B cell (primary cell): ENCODE results near the gene USP6. TPM values are rescaled to one million over a fixed set of nuclear protein-coding genes. Genes with fewer than 3 reads are reported as not detected.
"Not testable (repeated sequence)": the region's sequence is repeated elsewhere in the genome, so short reads cannot be mapped to it uniquely, and the experiment has no call there.

Source experiments
- ATAC-seq: fragments of 200-7000 bp; cut with Tn5 transposase; one replicate; pipeline ENCODE4 v1.10.0; 2021; ENCODE audit warnings: low read depth, mild to moderate bottlenecking, moderate number of reproducible peaks, moderate library complexity
- CTCF ChIA-PET: fragments of 350-600 bp; sonication (Branson Sonifier 250); formaldehyde crosslinking; loops from one replicate; lab custom pipeline; 2021; ENCODE audit warnings: antibody characterized with exemption, inconsistent platforms; lab: Charles Lee
- POLR2A ChIA-PET: fragments of 350-600 bp; sonication (Branson Sonifier 250); formaldehyde crosslinking; loops from one replicate; lab custom pipeline; 2021; ENCODE audit warnings: antibody characterized with exemption; lab: Charles Lee
- DNase-seq: peaks from one replicate; pipeline ENCODE4 v3.0.0; 2013
- H2AFZ ChIP-seq: 2 replicates; pipeline ENCODE4 v1.6.1; 2012; ENCODE audit warnings: mild to moderate bottlenecking, low read depth, low read length; ENCODE audit not compliant: insufficient read depth, poor library complexity, severe bottlenecking
- H3K27ac ChIP-seq, 2 donors: 1 replicate in 1 of 2; 2 replicates in 1 of 2; pipeline ENCODE4 v1.5.1; 2012 to 2013; ENCODE audit warnings: low read length in 2 of 2, mild to moderate bottlenecking in 2 of 2, moderate library complexity in 1 of 2
- H3K27me3 ChIP-seq, 4 experiments: fragments of 200-600 bp in 1 of 4; sonication (generic) in 1 of 4; replicated peaks in 1 of 4; 1 replicate in 2 of 4; 2 replicates in 2 of 4; pipeline versions ENCODE4 v1.6.1 to v1.7.0; 2013 to 2016; ENCODE audit warnings: low read length in 3 of 4, mild to moderate bottlenecking in 2 of 4, mixed read lengths in 1 of 4, moderate library complexity in 1 of 4; ENCODE audit not compliant: insufficient read depth in 4 of 4, control insufficient read depth in 3 of 4; ENCODE audit errors: control extremely low read depth in 1 of 4
- H3K36me3 ChIP-seq, 2 experiments: replicated peaks in 1 of 2; 1 replicate in 1 of 2; 2 replicates in 1 of 2; pipeline versions ENCODE4 v1.6.1 to v1.7.1; 2013; ENCODE audit warnings: low read length in 1 of 2; ENCODE audit not compliant: insufficient read depth in 2 of 2, control insufficient read depth in 1 of 2; ENCODE audit errors: control extremely low read depth in 1 of 2, extremely low read depth in 1 of 2
- H3K4me1 ChIP-seq, 2 donors: fragments of 200-600 bp in 1 of 2; sonication (generic) in 1 of 2; 1 replicate in 1 of 2; 2 replicates in 1 of 2; pipeline versions ENCODE4 v1.5.1 to v1.6.1; 2013 to 2017; ENCODE audit warnings: low read length in 2 of 2; ENCODE audit not compliant: control insufficient read depth in 2 of 2, insufficient read depth in 2 of 2
- H3K4me2 ChIP-seq: replicated peaks from 2 replicates; pipeline ENCODE3; 2012; ENCODE audit warnings: mild to moderate bottlenecking, low read depth, low read length; ENCODE audit not compliant: poor library complexity, severe bottlenecking
- H3K4me3 ChIP-seq, 5 experiments: fragments of 200-600 bp in 1 of 5; sonication (generic) in 1 of 5; 1 replicate in 3 of 5; 2 replicates in 2 of 5; pipeline versions ENCODE4 v1.5.1 to v1.7.0; 2011 to 2016; ENCODE audit warnings: low read length in 4 of 5, mild to moderate bottlenecking in 4 of 5, low read depth in 2 of 5, control low read depth in 1 of 5, moderate library complexity in 1 of 5; ENCODE audit not compliant: insufficient read depth in 1 of 5; ENCODE audit errors: control extremely low read depth in 1 of 5, extremely low read depth in 1 of 5
- H3K79me2 ChIP-seq: fragments of 200-600 bp; sonication (generic); one replicate; pipeline ENCODE4 v1.6.0; 2016; ENCODE audit warnings: low read length; ENCODE audit not compliant: control insufficient read depth, insufficient read depth
- H3K9ac ChIP-seq: fragments of 200-600 bp; sonication (generic); 2 replicates; pipeline ENCODE4 v1.6.1; 2017; ENCODE audit warnings: mild to moderate bottlenecking, low read length, moderate library complexity
- H3K9me3 ChIP-seq, 3 donors: one replicate each; pipeline versions ENCODE4 v1.6.1 to v1.7.1; 2013; ENCODE audit warnings: low read length in 2 of 3; ENCODE audit not compliant: control insufficient read depth in 2 of 3, insufficient read depth in 1 of 3; ENCODE audit errors: control extremely low read depth in 1 of 3
- H4K20me1 ChIP-seq: 2 replicates; pipeline ENCODE4 v1.6.0; 2012; ENCODE audit warnings: mild to moderate bottlenecking, low read length; ENCODE audit not compliant: insufficient read depth, control insufficient read depth, poor library complexity, severe bottlenecking
- H3K27ac Mint-ChIP-seq: one replicate; pipeline ENCODE4 v1.8.0; 2021; ENCODE audit warnings: mixed read lengths
- H3K27me3 Mint-ChIP-seq: one replicate; pipeline ENCODE4 v1.8.0; 2021; ENCODE audit warnings: mixed read lengths
- H3K4me1 Mint-ChIP-seq: one replicate; pipeline ENCODE4 v1.8.0; 2021; ENCODE audit warnings: mixed read lengths
- H3K4me3 Mint-ChIP-seq: one replicate; pipeline ENCODE4 v1.8.0; 2021; ENCODE audit warnings: mixed read lengths
- H3K9me3 Mint-ChIP-seq: one replicate; pipeline ENCODE4 v1.8.0; 2022; ENCODE audit warnings: mixed read lengths; ENCODE audit not compliant: insufficient read depth
- CTCF ChIP-seq: fragments of 200-600 bp; IDR thresholded peaks from one replicate; pipeline ENCODE4 v1.8.0; 2022; ENCODE audit warnings: antibody characterized with exemption, mild to moderate bottlenecking
- EZH2 ChIP-seq: IDR thresholded peaks from 2 replicates; pipeline ENCODE4 v1.6.1; 2012; ENCODE audit warnings: borderline replicate concordance, low read depth, mild to moderate bottlenecking, moderate library complexity, low read length; ENCODE audit not compliant: insufficient read depth, poor library complexity, severe bottlenecking
- WGBS: methylation state at CpG from one replicate; pipeline ENCODE4 v1.1.5; 2013; ENCODE audit warnings: missing lambda C conversion rate; ENCODE audit not compliant: insufficient coverage; 5-methylcytosine and 5-hydroxymethylcytosine counted together
- intact Hi-C: fragments of 100-400 bp; cut with micrococcal nuclease; formaldehyde crosslinking; loops from one replicate; pipeline ENCODE4 v1.10.0; 2022
- polyA plus RNA-seq: library from polyadenylated mRNA; depleted of rRNA; stranded (reverse); fragments of >200 nt; gene quantifications from 2 replicates; pipeline ENCODE4 v1.2.3, GENCODE V29; 2012
- total RNA-seq, 2 donors: library from RNA; stranded (reverse); fragments of 120-200 nt in 1 of 2; gene quantifications; 1 replicate in 1 of 2; 2 replicates in 1 of 2; pipeline versions ENCODE4 v1.2.3 to v1.2.4, GENCODE V29; 2013 to 2022

Gene USP6
- total and polyA plus RNA-seq, 2 donors (not counting 1 experiment from before 2014, with no cell fraction given): 0.36 to 0.47 TPM

DNA sequence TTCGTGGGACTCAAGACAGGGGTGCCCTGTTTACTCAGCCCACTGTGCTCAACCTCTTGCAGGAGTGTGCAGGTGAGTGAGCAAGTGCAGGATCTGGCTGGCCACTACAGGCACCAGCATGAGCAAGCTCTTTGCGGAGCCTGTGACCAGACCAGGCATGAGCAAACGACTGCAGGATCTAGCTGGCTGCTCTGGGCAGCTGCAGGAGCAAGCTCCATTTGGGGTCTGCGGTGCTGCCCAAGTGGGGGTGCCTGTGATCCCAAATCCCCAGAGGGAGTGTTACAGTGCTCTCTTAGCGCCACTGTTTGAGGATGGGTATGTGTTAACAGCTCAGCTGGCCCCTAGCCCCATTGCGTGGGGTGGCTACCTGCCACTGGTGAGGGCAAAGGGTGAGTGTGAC lies 2.4 kb downstream of the USP6 start:
- Histone ChIP-seq H3K4me2 (no peak overlapping the region), H3K27ac (no peak overlapping the region), H3K4me3 (no peak overlapping the region), H3K27me3 (peaks cover 0 to 27% (median 12%) of the 10 kb centered on the region in 4 experiments), H3K36me3 (no peaks in the 10 kb centered on the region), H3K9ac (no peak overlapping the region), H3K79me2 (no peaks in the 10 kb centered on the region), H2AFZ (no peak overlapping the region), H3K4me1 (peaks cover 11 to 12% of the 10 kb centered on the region in 2 donors), H3K9me3 (peaks cover 0 to 22% (median 0%) of the 10 kb centered on the region in 3 donors), H4K20me1 (no peaks in the 10 kb centered on the region)
- H3K4me3 Mint-ChIP-seq: no peak overlapping the region
- DNase-seq: no peak
- H3K4me1 Mint-ChIP-seq: peaks cover 12% of the 10 kb centered on the region
- CTCF ChIA-PET: interaction anchor here (1.0 kb wide), 1 partner anchor 166 kb away, joined by 3 read pairs; no protein-coding TSS in a partner anchor
- WGBS: 92% methylated on average over 6 of the region's 6 CpGs
- TF ChIP-seq CTCF: no peak
- TF ChIP-seq EZH2: no peak
- intact Hi-C loops: loop anchor here (10.0 kb wide), 1 partner anchor 297 kb away; the partner anchor contains the start of gene NUP88
- peaks cover 38% of the 10 kb centered on the region for H3K27me3 Mint-ChIP-seq
- no peak for ATAC-seq
- H3K9me3 Mint-ChIP-seq: no peaks in the 10 kb centered on the region
- POLR2A ChIA-PET: no interaction called here
- no peak overlapping the region for H3K27ac Mint-ChIP-seq

DNA sequence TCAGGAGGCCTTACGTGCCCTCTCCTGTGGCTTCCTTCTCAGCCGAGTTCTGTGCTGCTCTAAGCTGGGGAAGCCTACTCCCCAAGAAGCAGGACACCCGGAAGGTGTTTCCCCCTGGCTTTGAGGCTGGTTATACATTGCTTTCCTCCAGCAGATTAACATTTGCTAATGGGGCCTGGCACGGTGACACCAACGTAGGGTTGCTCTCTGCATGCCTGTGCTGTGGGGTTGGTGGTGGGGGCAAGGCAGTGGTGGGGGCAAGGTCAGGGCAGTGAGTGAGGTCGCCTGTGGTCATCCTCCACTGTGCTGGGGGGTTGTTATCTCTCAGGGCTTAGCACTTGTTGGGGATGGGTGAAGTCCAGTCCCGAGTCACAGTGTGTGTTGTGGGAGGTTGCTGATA lies 4.2 kb downstream of the USP6 start:
- H3K9ac ChIP-seq: no peak overlapping the region
- H3K4me2 ChIP-seq: no peak overlapping the region
- H3K4me1 ChIP-seq: peaks cover 12 to 16% of the 10 kb centered on the region in 2 donors
- CTCF ChIA-PET: no interaction called here
- intact Hi-C loops: no loop called here
- Mint-ChIP-seq H3K4me1 (peaks cover 16% of the 10 kb centered on the region), H3K27ac (no peak overlapping the region), H3K27me3 (peaks cover 44% of the 10 kb centered on the region), H3K9me3 (no peaks in the 10 kb centered on the region), H3K4me3 (no peak overlapping the region)
- H3K36me3 ChIP-seq: no peaks in the 10 kb centered on the region
- POLR2A ChIA-PET: no interaction called here
- ATAC-seq (no peak), DNase-seq (no peak)
- H3K9me3 ChIP-seq: peaks cover 0 to 28% (median 0%) of the 10 kb centered on the region in 3 donors
- H3K4me3 ChIP-seq: no peak overlapping the region
- peaks cover 0 to 35% (median 15%) of the 10 kb centered on the region in 4 experiments for H3K27me3 ChIP-seq
- no peak overlapping the region for H3K27ac ChIP-seq
- no peaks in the 10 kb centered on the region for H4K20me1 ChIP-seq
- H3K79me2 ChIP-seq: no peaks in the 10 kb centered on the region
- WGBS: 100% methylated on average over 4 of the region's 7 CpGs
- H2AFZ ChIP-seq: no peak overlapping the region
- no peak for TF ChIP-seq CTCF
- no peak for TF ChIP-seq EZH2

- H3K4me2 ChIP-seq, H3K79me2 ChIP-seq, H3K36me3 ChIP-seq, H4K20me1 ChIP-seq, POLR2A ChIA-PET, CTCF ChIA-PET, ATAC-seq, H3K9me3 Mint-ChIP-seq, H3K27ac ChIP-seq, intact Hi-C loops, H3K4me3 ChIP-seq, DNase-seq, H2AFZ ChIP-seq, H3K9ac ChIP-seq: not testable (repeated sequence)
- peaks cover 40% of the 10 kb centered on the region for H3K27me3 Mint-ChIP-seq
- Histone ChIP-seq H3K4me1 (peaks cover 11 to 16% of the 10 kb centered on the region in 2 donors), H3K27me3 (peaks cover 0 to 31% (median 12%) of the 10 kb centered on the region in 4 experiments), H3K9me3 (peaks cover 0 to 27% (median 0%) of the 10 kb centered on the region in 3 donors)
- peak overlapping the region; percentile 44 for H3K4me3 Mint-ChIP-seq
- peaks cover 16% of the 10 kb centered on the region for H3K4me1 Mint-ChIP-seq
- WGBS: 74% methylated on average over 2 of the region's 6 CpGs
- peak overlapping the region; percentile 20 for H3K27ac Mint-ChIP-seq
Observed at GRCh38 chr17:5120436-5121185, 4.8 kb downstream of the USP6 start.
